Inflammatory macrophage treated with lipopolysaccharide for 4 hours (primary cell): Measurements from ENCODE around the gene NTSR2.
A peak's percentile ranks its signal among the peaks of the same experiment; 100 is the strongest.

Source experiments
- DNase-seq: peaks from one replicate; pipeline ENCODE4 v3.0.0-alpha.2; 2020

NTSR2 gene

DNA sequence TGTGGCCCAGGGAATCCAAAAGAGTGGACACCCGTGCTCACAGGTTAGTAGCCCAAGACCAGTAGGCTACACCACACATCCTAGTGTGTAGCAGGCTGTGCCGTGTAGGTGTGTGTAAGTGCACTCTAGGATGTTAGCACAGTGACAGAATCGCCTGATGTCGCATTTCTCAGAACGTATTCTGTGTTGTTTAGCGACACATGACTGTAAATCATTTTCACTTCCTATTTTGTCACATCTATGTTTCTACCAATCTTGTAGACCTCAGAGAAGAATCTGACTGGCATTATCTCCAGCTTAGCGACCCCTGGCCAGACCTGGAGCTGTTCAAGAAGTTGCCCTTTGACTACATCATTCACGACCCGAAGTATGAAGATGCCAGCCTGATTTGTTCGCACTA is 45.1 kb downstream of the NTSR2 start:
- peak; percentile 6 for DNase-seq

DNA sequence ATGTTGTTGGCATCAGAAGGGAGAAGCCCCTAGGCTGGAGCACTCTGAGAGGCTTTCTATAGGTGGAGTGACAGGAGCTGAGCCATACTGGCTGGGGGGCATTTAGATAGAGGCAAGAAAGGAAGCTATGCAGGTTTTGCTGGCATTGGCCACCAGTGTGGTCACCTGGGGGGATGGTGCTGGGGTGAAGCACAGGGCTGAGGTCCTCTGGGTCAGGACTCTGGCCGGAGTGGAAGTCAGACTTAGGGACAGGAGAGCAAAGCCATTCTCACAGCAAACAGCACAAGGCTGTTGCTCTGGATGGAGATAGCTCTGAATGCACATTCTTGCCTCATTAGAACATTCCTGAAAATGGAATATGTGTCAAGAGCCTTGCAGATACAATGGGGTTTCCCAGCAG is 47.4 kb downstream of the NTSR2 start:
- no peak for DNase-seq

DNA sequence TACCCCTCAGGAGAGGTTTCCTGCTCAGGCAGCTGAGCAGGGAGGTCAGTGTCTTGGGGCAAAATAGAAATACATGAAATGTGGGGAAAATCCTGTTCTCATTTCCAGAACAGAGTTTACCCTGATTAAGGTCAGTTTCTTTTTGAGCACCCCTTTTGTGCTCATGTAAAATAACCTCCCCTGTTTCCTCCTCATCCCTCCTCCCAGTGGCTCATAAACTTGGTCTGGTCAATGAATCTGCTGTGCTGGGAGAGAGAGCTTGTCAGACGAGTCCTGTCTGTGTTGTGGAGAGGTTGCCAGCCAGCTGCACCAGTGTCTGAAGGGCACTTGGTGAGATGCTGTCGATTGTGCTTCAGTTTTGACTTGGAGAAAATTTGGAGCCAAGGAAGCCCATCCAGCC is 48.6 kb downstream of the NTSR2 start:
- DNase-seq: no peak

DNA sequence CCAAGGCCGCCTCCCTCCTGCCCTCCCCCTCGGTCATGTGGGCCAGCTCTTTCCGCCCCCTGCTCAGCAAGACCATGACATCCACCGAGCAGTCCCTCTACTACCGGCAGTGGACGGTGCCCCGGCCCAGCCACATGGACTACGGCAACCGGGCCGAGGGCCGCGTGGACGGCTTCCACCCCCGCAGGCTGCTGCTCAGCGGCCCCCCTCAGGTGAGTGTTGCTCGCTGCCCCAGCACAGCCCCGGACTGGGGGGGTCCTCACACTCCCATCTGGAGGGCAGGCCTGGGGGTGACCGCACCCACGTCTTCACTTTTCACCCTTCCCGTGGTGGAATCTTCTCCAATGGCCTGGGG is 51.3 kb downstream of the NTSR2 start:
- DNase-seq: no peak

DNA sequence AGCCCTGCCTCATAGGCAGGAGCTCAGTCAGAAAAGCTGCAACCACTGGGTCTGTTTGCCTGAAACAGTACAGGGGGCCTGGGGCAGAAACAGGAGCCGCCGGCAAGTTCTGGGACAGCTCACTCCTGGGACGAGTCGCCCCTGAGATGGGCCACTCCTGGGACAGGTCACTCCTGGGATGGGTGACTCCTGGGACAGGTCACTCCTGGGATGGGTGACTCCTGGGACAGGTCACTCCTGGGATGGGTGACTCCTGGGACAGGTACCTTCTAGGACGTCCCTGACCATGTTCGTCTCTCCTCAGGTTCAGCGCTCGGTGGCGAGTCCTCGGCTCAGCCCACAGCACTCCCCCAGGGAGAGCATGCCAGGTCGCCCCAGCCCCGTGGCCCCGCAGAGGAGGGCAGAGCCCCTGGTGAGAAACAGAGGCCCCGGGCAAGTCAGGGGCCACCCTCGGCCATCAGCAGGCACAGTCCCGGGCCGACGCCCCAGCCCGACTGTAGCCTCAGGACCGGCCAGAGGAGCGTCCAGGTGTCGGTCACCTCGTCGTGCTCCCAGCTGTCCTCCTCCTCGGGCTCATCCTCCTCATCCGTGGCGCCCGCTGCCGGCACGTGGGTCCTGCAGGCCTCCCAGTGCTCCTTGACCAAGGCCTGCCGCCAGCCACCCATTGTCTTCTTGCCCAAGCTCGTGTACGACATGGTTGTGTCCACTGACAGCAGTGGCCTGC is 51.8 kb downstream of the NTSR2 start:
- DNase-seq: no peak

DNA sequence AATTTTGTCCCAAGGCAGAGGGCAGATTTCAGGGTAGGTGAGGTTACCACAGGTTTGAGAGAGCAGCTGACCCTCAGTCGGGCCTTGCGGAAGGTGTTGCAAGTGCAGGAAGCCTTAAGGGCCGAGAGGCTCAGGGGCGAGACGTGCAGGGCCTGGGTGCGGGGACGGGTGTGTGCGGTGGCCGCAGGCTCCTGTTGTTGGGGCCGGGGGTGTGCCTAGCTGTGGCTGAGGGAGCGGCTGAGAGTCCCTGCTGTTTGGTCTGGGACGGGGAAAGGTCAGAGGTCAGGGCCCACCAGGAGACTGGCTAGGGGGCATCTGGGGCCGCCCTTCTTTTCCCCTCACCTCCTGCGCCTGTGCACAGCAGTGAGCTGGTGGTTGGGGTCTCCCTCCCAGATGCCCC is 52.5 kb downstream of the NTSR2 start:
- no peak for DNase-seq

DNA sequence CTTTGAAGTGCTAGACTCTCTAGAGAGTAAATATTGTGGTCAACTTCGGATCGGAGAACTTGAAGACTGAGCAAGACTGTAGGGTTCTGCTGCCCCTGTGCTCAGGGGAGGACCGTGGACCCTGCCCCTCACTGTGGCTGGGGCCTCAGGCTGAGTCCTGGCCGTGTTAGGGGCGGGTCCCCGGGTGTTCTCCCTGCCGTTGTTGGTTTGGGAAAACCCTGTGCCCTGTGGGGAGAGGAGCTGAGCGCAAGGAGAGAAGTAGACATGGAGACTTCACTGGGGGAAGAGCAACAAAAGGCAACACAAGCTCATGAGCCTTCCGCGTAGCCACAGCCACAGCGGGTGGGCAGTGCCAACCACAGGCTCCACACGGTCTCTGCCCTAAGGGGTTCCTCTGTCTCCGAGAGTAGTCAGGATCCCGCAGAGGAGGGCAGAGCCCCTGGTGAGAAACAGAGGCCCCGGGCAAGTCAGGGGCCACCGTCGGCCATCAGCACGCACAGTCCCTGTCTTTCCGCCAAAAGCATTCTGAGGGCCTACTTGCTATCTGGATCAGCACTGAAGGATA is 53.1 kb downstream of the NTSR2 start:
- DNase-seq: no peak

DNA sequence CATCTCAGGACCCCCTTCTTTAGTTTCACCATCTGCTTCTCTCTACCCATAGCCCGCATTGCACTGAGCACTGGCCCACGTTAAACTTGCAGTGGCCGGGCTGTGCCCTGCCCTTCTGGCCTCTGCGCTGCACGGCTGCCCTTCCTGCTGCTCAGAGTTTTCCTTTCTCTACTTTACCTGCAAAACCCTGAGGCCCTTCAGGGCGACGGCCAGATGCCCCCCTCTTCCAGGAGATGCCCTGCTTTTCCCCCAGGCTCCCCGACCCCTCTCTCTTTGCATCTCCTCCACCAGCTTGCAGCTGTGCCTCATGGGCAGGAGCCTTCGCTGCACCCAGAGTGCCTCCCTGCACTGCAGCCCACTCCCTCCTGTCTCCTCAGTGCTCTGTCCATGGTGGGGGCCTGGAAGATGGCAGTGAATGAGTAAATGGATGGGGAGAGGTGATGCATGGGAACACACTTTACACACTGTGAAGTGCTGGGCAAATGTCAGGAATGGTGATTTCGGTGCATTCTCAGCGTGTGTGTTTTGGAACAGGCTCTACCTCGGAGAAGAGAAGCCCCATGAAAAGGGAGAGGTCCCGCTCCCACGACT is 53.8 kb downstream of the NTSR2 start:
- no peak for DNase-seq

DNA sequence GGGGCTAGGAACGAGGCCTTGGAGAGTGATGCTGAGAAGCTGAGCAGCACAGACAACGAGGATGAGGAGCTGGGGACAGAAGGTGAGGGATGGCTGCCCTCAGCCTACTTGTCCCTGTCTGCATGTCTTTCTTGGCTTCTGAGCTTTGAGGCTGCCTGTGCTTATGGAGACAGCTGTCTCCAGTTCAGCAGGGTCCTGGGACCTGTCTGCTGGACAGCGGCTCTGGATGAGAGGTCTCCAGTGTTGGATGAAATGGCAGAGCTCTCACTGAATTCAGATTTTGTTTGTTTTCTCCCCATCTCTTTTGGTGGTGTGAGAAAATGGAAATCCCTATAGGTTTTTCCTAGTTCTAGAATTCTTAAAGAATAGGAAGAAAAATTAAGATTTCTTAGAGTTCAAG is 54.8 kb downstream of the NTSR2 start:
- DNase-seq: no peak

DNA sequence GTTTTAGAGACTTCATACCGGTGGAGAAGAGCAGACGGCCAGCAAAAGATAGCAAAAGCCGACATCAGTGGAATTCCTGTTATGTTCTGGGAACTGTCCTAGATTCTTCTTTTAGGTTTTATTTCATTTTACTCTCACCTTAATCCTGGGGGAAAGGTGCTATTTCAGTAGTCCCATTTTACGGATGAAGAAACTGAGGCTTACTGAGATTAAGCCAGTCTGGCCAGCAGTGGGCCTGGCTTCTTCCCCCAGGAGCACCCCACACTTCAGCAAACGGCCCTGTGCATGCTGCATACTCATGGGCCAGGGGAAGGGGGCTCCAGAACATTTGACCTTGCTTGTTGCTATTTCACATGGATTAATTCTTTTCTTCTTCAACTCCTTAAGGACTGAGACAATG is 56.7 kb downstream of the NTSR2 start:
- DNase-seq: no peak

DNA sequence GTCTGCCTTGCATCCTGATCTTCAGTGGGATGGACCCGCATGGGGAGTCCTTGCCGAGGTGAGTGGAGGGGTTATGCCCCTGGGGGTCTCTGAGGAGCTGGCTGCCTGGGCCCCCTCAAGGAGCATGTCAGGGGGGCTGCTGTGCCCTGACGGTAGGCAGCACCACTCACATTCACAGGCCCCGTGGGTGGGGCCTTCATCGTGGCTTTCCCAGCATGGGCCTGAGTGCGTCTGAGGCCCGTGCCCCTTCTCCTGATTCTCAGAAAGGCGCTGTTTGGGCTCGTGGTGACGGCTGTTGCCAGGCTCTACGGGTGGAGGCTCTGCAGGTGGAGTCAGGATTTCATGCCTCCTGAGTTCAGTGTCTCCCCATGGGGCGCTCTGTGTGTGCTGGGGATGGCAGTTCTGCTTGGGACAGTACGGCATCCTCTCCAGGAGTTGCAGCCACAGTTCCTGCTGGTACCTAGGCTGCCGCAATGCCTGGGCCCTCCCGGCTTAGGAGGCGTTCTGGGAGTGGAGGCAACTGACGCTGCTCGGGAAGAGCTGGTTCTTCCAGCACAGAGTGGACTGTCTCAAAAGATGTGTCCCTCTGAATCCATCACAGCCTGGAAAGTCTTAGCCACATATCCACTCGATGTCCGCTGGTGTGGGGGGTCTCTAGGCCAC is 57.3 kb downstream of the NTSR2 start:
- DNase-seq: no peak

DNA sequence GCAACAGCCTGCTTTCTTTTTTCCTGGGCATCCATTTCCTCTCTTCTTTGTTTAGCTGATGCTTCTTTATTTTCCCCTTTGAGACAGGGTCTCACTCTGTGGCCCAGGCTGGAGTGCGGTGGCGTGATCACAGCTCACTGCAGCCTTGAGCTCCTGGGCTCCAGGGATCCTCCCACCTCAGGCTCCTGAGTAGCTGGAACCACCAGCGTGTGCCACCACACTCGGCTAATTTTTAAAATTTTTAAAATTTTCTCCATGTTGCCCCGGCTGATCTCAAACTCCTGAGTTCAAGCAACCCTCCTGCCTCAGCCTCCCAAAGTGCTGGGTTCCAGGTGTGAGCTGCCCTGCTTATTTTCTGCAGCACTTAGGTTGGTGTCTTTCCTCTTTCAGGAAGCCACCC is 58.7 kb downstream of the NTSR2 start:
- DNase-seq: no peak

DNA sequence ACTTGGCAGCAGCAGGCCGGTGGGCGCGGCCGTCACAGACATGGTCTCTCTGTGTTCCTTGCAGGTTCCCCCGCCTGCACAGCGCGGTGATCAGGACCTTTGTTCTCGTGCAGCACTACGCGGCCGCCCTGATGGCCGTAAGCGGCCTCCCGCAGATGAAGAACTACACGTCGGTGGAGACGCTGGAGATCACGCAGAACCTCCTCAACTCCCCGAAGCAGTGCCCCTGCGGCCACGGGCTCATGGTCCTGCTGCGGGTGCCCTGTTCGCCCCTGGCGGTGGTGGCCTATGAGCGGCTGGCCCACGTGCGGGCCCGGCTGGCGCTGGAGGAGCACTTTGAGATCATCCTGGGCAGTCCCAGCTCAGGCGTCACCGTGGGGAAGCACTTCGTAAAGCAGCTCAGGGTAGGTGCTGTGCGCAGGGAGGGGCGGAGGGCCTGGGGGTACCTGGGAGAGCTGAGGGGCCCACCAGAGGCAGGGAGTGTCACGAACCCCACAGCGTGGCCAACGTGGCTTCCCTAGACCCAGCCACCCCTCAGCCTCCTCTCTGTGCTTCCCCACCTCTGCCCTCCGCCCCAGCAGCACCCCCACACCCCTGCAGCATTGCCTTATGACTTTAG is 59.3 kb downstream of the NTSR2 start:
- no peak for DNase-seq
